GM18870 (cell line): ENCODE measurements around the gene PCDHGA5.
"Not testable (repeated sequence)": the region's sequence is repeated elsewhere in the genome, so short reads cannot be mapped to it uniquely, and the experiment has no call there.

Source experiments
- ATAC-seq: cut with Tn5 transposase; IDR thresholded peaks from one replicate; pipeline ENCODE4 v1.9.1; 2021; ENCODE audit warnings: moderate library complexity; ENCODE audit not compliant: unreplicated experiment

PCDHGA5 gene

DNA sequence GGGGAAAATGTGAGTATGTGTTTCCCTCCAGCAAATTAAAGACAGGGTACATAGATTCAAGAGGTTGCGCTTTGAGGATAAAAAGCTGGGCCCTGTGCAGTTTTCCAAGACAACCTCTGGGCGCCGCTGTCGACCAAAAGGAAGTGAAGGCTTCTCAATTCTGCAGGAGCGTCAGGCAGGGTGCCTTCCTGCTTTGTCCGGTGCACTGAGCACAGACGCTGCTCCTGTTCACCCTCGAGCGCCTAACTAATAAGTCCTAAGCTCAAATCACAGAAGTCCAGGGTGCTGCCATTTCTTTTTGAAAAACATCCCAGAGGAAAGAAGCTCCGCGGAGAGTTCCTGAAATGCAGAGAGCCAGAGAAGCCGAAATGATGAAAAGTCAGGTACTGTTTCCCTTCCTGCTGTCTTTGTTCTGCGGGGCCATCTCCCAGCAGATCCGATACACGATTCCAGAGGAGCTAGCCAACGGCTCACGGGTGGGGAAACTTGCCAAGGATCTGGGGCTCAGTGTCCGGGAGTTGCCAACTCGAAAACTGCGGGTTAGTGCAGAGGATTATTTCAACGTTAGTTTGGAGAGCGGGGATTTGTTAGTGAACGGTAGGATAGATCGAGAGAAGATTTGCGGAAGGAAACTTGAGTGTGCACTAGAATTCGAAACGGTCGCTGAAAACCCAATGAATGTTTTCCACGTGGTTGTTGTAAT lies 13.9 kb upstream of the PCDHGA5 start, which contains the start of gene PCDHGB1:
TSS of gene PCDHGB1 (plus strand) at position 183 of the 703 bp plus-strand sequence. CDS start at position 345, 162 bp downstream.
- no peak for ATAC-seq

DNA sequence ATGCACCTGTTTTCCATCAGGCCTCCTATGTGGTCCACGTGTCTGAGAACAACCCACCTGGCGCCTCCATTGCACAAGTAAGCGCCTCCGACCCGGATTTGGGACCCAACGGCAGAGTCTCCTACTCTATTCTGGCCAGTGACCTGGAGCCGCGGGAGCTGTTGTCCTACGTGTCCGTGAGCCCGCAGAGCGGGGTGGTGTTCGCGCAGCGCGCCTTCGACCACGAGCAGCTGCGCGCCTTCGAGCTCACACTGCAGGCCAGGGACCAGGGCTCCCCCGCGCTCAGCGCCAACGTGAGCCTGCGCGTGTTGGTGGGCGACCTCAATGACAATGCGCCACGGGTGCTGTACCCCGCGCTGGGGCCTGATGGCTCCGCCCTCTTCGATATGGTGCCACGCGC lies 12.4 kb upstream of the PCDHGA5 start:
- ATAC-seq, result no peak

DNA sequence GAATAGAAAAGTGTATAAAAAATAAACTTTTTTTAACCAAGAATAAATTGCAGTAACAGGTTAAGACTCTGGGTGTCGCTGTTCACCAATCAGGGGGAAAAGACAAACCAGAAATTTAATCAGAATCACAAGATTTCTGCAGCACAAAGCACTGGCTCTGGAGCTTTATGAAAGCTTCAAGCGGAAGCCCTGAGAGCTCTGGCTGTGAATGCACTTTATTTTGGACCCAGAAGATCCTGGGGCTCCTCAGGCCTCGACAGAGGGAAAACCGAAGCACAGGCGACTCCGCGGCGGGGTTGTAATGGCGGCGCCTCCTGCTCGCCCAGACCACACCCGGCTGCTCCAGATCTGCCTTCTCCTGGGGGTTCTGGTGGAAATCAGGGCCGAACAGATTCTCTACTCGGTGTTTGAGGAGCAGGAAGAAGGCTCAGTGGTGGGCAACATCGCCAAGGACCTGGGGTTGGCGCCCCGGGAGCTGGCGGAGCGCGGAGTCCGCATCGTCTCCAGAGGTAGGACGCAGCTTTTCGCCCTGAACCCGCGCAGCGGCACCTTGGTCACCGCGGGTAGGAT lies 9.0 kb upstream of the PCDHGA5 start, which contains the start of gene PCDHGA4:
TSS of gene PCDHGA4 (plus strand) at position 122 of the 570 bp plus-strand sequence. CDS start at position 209, 87 bp downstream.
- no peak for ATAC-seq

DNA sequence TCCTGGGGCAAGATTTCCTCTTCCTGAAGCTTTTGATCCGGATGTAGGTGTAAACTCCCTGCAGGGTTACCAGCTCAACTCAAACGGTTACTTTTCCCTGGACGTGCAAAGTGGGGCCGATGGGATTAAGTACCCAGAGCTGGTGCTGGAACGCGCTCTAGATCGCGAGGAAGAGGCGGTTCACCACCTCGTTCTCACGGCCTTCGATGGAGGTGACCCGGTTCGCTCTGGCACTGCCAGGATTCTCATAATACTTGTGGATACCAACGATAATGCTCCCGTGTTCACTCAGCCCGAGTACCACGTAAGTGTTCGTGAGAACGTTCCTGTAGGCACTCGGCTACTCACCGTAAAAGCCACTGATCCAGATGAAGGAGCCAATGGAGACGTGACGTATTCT lies 8.3 kb upstream of the PCDHGA5 start:
- no peak for ATAC-seq

DNA sequence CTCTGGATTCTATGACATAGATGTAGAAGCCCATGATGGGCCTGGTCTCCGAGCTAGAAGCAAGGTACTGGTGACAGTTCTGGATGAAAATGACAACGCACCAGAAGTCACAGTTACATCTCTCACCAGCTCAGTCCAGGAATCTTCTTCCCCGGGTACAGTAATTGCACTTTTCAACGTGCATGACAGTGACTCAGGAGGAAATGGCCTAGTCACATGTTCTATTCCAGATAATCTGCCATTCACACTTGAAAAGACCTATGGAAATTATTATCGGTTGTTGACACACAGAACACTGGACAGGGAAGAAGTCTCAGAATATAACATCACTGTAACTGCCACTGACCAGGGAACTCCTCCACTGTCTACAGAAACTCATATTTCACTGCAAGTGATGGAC lies 7.8 kb upstream of the PCDHGA5 start:
- ATAC-seq, result no peak

DNA sequence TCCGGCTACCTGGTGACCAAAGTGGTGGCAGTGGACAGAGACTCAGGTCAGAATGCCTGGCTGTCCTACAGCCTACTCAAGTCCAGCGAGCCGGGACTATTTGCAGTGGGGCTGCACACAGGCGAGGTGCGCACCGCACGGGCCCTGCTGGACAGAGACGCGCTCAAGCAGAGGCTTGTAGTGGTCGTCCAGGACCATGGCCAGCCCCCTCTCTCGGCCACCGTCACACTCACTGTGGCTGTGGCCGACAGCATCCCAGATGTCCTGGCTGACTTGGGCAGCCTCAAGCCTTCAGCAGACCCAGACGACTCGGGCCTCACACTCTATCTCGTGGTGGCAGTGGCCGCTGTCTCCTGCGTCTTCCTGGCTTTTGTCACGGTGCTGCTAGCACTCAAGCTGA lies 7.0 kb upstream of the PCDHGA5 start:
- no peak for ATAC-seq

DNA sequence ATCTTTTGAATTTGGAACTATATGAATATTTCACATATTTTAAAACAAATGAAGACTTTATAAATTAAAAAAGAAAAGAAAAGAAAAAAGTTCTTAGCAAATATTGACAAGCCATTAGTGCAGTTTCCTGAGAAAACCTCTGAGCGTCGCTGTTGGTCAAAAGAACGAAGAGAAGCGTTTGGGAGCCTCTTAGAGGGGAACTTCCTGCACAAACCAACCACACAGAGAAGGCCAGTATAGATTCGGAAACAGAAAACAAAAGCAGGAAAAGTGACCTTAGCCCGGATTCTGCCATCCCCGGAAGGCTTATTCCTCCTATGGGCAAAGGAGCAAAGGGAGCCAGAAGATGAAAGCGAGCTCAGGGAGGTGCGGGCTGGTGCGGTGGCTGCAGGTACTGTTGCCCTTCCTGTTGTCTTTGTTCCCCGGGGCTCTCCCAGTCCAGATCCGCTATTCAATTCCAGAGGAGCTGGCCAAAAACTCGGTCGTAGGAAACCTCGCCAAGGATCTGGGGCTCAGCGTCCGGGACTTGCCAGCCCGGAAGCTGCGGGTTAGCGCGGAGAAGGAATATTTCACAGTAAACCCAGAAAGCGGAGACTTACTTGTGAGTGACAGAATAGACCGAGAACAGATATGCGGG lies 4.1 kb upstream of the PCDHGA5 start, which contains the start of gene PCDHGB2:
TSS of gene PCDHGB2 (plus strand) at position 205 of the 637 bp plus-strand sequence. CDS start at position 347, 142 bp downstream.
- peak; percentile 61 for ATAC-seq

DNA sequence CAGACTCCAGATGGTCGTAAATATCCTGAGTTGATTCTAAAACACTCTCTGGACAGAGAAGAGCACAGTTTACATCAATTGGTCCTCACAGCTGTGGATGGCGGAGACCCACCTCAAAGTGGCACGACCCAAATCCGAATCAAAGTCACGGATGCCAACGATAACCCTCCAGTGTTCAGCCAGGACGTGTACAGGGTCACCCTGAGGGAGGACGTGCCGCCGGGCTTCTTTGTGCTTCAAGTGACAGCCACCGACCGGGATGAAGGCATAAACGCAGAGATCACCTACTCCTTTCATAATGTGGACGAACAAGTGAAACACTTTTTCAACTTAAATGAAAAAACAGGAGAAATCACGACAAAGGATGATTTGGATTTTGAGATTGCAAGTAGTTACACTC lies 3.3 kb upstream of the PCDHGA5 start:
- ATAC-seq, result no peak

DNA sequence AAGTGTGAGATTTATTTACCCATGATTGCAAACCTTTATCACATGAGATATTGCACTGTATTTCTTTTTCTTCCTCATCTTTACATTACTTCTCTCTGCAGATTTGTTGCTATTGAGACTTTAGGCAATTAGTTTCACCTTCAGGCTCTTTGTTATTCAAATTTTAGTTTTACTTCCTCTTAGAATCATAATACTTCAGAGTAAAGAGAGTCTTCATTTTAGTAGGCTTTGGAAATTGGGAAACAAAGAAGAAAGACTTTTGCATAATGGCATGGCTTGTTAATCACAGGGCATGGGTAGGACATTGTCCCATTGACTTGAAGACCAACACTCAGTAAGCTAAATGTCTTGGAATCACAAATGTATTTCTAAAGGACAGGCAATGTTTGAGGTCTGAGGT lies 1.2 kb upstream of the PCDHGA5 start:
- ATAC-seq, result no peak

DNA sequence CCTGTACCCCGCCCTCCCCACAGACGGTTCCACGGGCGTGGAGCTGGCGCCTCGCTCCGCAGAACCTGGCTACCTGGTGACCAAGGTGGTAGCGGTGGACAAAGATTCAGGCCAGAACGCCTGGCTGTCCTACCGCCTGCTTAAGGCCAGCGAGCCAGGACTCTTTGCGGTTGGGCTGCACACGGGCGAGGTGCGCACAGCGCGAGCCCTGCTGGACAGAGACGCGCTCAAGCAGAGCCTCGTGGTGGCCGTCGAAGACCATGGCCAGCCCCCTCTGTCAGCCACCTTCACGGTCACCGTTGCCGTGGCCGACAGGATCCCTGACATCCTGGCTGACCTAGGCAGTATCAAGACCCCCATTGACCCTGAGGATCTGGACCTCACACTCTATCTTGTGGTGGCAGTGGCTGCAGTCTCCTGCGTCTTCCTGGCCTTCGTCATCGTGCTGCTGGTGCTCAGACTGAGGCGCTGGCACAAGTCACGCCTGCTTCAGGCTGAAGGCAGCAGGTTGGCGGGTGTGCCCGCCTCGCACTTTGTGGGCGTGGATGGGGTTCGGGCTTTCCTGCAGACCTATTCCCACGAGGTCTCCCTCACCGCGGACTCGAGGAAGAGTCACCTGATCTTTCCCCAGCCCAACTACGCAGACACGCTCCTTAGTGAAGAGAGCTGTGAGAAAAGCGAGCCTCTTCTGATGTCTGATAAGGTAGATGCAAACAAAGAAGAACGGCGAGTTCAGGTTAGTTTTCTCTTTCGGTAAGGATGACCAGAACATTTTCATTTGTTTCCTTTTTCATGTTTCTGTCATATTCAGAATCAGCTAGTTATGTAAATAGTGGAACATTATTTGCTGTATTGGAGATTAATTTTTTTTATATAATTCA lies 2.3 kb downstream of the PCDHGA5 start:
- ATAC-seq, result no peak

DNA sequence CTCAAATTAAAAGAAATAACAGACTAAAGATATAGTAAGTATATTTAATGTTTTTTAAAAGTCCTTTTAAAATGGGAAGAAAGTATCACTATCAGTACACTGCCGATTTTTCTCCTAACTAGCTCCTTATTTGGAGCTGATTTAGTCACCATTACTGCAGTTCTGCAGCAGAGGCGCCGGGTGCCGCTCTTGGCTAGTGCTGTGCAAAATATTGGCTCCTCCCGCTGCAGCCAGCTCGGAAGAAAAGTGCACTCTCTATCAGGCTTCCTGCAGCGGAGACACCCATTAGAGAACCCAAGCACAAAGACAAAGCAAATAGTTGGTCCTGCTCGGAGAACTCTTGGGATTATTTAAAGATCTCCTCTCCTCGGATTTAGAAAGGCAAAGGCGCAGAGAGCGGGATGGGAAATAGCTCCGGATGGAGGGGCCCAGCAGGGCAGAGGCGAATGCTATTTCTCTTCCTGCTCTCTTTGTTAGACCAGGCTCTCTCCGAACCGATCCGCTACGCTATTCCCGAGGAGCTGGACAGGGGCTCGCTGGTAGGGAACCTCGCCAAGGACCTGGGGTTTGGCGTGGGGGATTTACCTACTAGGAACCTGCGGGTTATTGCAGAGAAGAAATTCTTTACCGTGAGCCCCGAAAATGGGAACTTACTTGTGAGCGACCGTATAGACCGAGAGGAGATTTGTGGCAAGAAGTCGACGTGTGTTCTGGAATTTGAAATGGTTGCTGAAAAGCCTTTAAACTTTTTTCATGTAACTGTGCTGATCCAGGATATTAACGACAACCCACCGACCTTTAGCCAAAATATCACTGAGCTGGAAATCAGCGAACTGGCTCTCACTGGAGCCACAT lies 6.3 kb downstream of the PCDHGA5 start, which contains the start of gene PCDHGB3:
TSS of gene PCDHGB3 (plus strand) at position 249 of the 855 bp plus-strand sequence. CDS start at position 402, 153 bp downstream.
- peak; percentile 94 for ATAC-seq

DNA sequence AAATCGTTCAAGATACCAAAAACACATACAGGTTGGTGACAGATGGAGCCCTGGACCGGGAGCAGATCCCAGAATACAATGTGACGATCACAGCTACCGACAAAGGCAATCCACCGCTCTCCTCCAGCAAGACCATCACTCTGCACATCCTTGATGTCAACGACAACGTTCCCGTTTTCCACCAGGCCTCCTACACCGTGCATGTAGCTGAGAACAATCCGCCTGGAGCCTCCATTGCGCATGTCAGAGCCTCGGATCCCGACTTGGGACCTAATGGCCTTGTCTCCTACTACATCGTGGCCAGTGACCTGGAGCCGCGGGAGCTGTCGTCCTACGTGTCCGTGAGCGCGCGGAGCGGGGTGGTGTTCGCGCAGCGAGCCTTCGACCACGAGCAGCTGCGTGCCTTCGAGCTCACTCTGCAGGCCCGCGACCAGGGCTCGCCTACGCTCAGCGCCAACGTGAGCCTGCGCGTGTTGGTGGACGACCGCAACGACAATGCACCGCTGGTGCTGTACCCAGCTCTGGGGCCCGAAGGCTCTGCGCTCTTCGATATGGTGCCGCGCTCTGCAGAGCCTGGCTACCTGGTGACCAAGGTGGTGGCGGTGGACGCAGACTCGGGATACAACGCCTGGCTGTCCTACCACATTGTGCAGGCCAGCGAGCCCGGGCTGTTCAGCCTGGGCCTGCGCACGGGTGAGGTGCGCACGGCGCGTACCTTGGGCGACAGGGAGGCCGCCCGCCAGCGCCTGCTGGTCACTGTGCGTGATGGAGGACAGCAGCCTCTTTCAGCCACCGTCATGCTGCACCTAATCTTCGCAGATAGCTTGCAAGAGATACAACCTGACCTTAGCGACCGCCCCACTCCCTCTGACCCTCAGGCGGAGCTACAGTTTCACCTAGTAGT lies 7.9 kb downstream of the PCDHGA5 start:
- no peak for ATAC-seq

DNA sequence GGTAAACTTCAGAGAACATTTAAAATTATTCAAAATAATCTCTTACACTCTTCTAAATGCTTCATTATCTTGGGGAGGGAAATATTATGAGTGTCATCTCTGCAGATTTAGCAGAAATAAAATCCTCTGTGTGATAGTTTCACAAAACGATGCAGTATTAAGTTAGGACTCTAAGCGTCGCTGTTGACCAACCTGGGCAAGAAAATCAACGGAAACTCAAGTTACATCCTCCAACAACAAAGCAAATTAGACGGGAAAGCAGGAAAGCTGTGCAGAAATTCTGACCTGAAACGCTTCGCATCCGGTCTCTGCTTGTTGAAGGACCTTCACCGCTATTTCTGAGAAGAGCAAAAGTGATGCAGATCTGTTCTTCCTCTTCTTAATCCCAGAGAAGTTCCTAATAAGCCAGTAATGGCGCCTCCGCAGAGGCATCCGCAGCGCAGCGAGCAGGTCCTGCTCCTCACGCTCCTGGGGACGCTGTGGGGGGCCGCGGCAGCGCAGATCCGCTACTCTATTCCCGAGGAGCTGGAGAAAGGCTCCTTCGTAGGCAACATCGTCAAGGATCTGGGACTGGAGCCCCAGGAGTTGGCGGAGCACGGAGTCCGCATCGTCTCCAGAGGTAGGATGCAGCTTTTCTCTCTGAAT lies 9.8 kb downstream of the PCDHGA5 start, which contains the start of gene PCDHGA6:
TSS of gene PCDHGA6 (plus strand) at position 219 of the 645 bp plus-strand sequence. CDS start at position 412, 193 bp downstream.
- no peak for ATAC-seq

DNA sequence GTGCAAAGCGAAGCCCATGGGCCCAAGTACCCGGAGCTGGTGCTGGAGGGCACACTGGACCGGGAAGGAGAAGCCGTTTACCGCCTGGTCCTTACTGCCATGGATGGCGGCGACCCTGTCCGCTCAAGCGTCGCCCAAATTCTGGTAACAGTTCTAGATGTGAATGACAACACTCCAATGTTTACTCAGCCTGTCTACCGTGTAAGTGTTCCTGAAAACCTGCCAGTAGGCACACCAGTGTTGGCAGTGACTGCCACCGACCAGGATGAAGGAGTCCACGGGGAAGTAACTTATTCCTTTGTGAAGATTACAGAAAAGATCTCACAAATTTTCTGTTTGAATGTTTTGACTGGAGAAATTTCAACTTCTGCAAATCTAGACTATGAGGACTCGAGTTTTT lies 10.7 kb downstream of the PCDHGA5 start:
- ATAC-seq, result no peak

DNA sequence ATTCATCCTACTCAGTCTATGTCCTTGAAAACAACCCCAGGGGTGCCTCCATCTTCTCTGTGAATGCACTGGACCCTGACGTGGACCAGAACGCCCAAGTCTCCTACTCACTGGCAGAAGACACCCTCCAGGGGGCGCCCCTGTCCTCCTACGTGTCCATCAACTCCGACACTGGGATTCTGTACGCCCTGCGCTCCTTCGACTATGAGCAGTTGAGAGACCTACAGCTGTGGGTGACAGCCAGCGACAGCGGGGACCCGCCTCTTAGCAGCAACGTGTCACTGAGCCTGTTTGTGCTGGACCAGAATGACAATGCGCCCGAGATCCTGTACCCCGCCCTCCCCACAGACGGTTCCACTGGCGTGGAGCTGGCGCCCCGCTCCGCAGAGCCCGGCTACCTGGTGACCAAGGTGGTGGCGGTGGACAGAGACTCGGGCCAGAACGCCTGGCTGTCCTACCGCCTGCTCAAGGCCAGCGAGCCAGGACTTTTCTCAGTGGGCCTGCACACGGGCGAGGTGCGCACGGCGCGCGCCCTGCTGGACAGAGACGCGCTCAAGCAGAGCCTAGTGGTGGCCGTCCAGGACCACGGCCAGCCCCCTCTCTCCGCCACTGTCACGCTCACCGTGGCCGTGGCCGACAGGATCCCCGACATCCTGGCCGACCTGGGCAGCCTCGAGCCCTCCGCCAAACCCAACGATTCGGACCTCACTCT lies 11.6 kb downstream of the PCDHGA5 start:
- not testable (repeated sequence) for ATAC-seq

DNA sequence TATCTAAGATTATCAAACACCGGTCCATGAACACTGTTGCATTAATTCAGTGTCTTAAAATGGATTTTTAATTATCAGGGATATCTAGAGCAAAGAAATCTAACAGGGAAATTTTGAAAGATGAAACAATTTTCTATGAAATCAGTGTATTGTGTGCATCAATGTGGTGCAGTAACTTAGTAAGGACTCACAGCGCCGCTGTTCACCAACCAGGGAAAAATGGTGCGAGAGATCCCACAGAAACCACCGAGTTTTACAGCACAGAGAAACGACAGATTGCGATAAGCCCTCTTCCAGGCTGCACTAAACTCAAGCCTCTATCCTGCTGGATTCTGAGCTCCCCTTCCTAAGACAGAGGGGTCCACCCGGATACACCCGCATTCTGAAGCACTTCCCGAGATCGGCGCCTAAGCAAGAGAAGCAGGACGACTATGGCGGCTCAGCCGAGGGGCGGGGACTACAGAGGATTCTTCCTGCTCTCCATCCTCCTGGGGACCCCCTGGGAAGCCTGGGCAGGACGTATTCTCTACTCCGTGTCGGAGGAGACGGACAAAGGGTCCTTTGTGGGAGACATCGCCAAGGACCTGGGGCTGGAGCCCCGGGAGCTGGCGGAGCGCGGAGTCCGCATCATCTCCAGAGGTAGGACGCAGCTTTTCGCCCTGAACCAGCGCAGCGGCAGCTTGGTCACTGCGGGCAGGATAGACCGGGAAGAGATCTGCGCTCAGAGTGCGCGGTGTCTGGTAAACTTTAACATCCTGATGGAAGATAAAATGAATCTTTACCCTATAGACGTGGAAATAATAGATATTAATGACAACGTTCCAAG lies 18.7 kb downstream of the PCDHGA5 start, which contains the start of gene PCDHGA7:
TSS of gene PCDHGA7 (plus strand) at position 274 of the 826 bp plus-strand sequence. CDS start at position 432, 158 bp downstream.
- no peak for ATAC-seq

DNA sequence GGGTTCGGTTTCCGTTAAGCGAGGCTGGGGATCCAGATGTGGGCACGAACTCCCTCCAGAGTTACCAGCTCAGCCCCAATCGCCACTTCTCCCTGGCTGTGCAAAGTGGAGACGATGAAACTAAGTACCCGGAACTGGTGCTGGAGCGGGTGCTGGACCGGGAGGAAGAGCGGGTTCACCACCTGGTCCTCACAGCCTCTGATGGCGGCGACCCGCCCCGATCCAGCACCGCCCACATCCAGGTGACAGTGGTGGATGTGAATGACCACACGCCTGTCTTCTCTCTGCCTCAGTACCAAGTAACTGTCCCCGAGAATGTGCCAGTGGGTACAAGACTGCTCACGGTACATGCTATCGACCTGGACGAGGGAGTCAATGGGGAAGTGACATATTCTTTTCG lies 19.4 kb downstream of the PCDHGA5 start:
- no peak for ATAC-seq
